ENCODE data around the gene CHST5. TPM values are rescaled to one million over a fixed set of nuclear protein-coding genes. Genes with fewer than 3 reads are reported as not detected.

The CHST5 gene
- total and polyA plus RNA-seq, 2 donors (not counting 3 experiments of a cell fraction or from before 2014, with no cell fraction given) = 0.23 to 0.29 TPM

DNA sequence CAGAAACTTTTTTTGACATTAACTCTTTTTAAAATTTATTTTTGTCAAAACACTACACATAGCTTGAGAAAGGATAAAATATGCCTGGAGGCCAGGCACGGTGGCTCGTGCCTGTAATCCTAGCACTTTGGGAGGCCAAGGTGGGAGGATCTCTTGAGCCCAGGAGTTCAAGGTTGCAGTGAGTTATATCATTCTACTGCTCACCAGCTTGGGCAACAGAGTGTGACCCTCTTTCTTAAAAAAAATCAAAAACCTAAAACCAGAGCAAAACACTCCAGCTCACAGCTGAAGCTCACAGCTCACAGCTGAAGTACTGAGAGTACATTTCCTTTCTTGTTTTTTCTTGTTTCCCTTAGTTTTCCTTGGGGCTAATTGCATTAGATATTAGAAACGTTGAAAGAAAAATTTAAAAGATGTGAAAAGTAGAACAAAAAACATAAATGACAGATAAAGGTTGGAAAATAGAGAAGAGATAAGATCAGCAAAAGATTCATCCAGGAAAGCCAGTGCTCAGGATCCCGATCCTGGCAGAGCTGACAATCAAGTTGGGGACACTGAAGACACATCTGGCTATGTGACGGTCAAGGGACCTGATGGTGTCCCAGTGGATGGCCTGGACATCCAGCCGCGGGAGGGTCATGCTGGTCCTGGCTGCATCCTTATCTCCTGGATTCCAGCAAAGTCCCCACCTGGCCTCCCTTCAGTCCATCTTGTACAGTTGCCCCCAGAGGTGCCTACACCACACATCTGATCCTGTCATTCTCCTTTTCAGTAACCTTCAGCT, 50.5 kb downstream of the CHST5 start:
- H3K9ac ChIP-seq (replicated peaks; ENCODE audit: extremely low read depth, insufficient read depth, low read length) = no peak overlapping the region
- no peaks in the 10 kb centered on the region for H4K20me1 ChIP-seq (replicated peaks; ENCODE audit: control insufficient read depth, extremely low read depth, insufficient read depth, low read length)
- no peak overlapping the region for H3K4me3 ChIP-seq (replicated peaks in 1 of 3; ENCODE audit: insufficient read depth in 1 of 3, low read depth in 1 of 3, low read length in 3 of 3)
- H3K4me2 ChIP-seq (ENCODE audit: insufficient read depth, low read length) = no peak overlapping the region
- dilution Hi-C loops (cut with MboI; ENCODE audit: extremely low pct_ligation_motif_present, low sequenced_read_pairs) = no loop called here
- H3K4me1 ChIP-seq (ENCODE audit: control insufficient read depth, extremely low read depth, insufficient read depth, low read length) = no peaks in the 10 kb centered on the region
- ChIA-PET POLR2A (no interaction called here), CTCF (interaction anchor here (1.1 kb wide), 1 partner anchor 286 kb away, joined by 3 read pairs; no protein-coding TSS in a partner anchor)
- no peak overlapping the region for H2AFZ ChIP-seq (ENCODE audit: low read depth, low read length)
- intact Hi-C loops (cut with micrococcal nuclease) = no loop called here
- H3K9me3 ChIP-seq (replicated peaks; ENCODE audit: control insufficient read depth, insufficient read depth, low read length) = no peaks in the 10 kb centered on the region
- H3K27ac ChIP-seq (ENCODE audit: insufficient read depth, low read depth, low read length) = no peak overlapping the region
- H3K27me3 ChIP-seq (ENCODE audit: control insufficient read depth in 2 of 2, insufficient read depth in 2 of 2, low read length in 2 of 2) = no peaks in the 10 kb centered on the region
- no peaks in the 10 kb centered on the region for H3K9me1 ChIP-seq (replicated peaks; ENCODE audit: control insufficient read depth, extremely low read depth, insufficient read depth, low read length)
- FAIRE-seq = no peak
- H3K36me3 ChIP-seq (ENCODE audit: control insufficient read depth in 2 of 2, extremely low read depth in 1 of 2, insufficient read depth in 2 of 2, low read length in 2 of 2) = no peaks in the 10 kb centered on the region
- no peak for DNase-seq (ENCODE audit: low read depth, low spot score)
- TF ChIP-seq GATA2 (IDR thresholded peaks at IDR 0.05; ENCODE audit: insufficient read depth, insufficient read length, low read depth, low read length) (no peak), EZH2 (IDR thresholded peaks at IDR 0.05; ENCODE audit: borderline replicate concordance, low read depth, low read length, severe bottlenecking) (no peak), MYC (IDR thresholded peaks at IDR 0.05; ENCODE audit: low read depth, low read length) (no peak), POLR2A (IDR thresholded peaks at IDR 0.05; ENCODE audit: low read depth, low read length) (no peak), POLR2AphosphoS5 (IDR thresholded peaks at IDR 0.05; ENCODE audit: insufficient read depth, low read depth, low read length) (no peak)
- TF ChIP-seq, protein P1, sequence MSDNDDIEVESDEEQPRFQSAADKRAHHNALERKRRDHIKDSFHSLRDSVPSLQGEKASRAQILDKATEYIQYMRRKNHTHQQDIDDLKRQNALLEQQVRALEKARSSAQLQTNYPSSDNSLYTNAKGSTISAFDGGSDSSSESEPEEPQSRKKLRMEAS (IDR thresholded peaks at IDR 0.05; ENCODE audit: insufficient read depth, insufficient read length) = no peak
- TF ChIP-seq, protein P2, sequence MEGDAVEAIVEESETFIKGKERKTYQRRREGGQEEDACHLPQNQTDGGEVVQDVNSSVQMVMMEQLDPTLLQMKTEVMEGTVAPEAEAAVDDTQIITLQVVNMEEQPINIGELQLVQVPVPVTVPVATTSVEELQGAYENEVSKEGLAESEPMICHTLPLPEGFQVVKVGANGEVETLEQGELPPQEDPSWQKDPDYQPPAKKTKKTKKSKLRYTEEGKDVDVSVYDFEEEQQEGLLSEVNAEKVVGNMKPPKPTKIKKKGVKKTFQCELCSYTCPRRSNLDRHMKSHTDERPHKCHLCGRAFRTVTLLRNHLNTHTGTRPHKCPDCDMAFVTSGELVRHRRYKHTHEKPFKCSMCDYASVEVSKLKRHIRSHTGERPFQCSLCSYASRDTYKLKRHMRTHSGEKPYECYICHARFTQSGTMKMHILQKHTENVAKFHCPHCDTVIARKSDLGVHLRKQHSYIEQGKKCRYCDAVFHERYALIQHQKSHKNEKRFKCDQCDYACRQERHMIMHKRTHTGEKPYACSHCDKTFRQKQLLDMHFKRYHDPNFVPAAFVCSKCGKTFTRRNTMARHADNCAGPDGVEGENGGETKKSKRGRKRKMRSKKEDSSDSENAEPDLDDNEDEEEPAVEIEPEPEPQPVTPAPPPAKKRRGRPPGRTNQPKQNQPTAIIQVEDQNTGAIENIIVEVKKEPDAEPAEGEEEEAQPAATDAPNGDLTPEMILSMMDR (IDR thresholded peaks at IDR 0.05; ENCODE audit: extremely low read depth in 1 of 2, insufficient read depth in 1 of 2, low read depth in 1 of 2, low read length in 2 of 2) = no peak
- BruUV-seq (replicated peaks) = no TSS peak
- no peaks in the 10 kb centered on the region for H3K79me2 ChIP-seq (ENCODE audit: control insufficient read depth, insufficient read depth, low read length)
